Body of pancreas (tissue), 4 donors: Measurements from ENCODE around the gene FXN. TPM values are rescaled to one million over a fixed set of nuclear protein-coding genes. Genes with fewer than 3 reads are reported as not detected.

Experiments
- ATAC-seq: fragments of 150-250 bp; one replicate; pipeline ENCODE4 v1.9.1; 2016
- DNase-seq, 4 donors: peaks; one replicate each; pipeline ENCODE4 v3.0.0-alpha.2; 2019
- H3K27ac ChIP-seq, 4 donors: fragments of 200-600 bp; sonication (generic); 1 replicate in 3 of 4; 2 replicates in 1 of 4; pipeline versions ENCODE4 v1.5.1 to v1.6.1; 2016 to 2019; ENCODE audit warnings: mild to moderate bottlenecking in 1 of 4, mixed read lengths in 1 of 4, moderate library complexity in 1 of 4
- H3K27me3 ChIP-seq, 2 donors: fragments of 200-600 bp; sonication (generic); one replicate each; pipeline ENCODE4 v1.6.0; 2016; ENCODE audit warnings: mild to moderate bottlenecking in 1 of 2
- H3K36me3 ChIP-seq, 2 donors: fragments of 200-600 bp; sonication (generic); replicated peaks in 1 of 2; 2 replicates each; pipeline ENCODE4 v1.5.1; 2016; ENCODE audit warnings: low read depth in 2 of 2; ENCODE audit not compliant: insufficient read depth in 1 of 2
- H3K4me1 ChIP-seq: fragments of 200-600 bp; sonication (generic); one replicate; pipeline ENCODE4 v1.6.0; 2016
- H3K4me3 ChIP-seq, 2 donors: fragments of 200-600 bp; sonication (generic); 1 replicate in 1 of 2; 2 replicates in 1 of 2; pipeline ENCODE4 v1.5.1; 2016 to 2019
- H3K9me3 ChIP-seq, 3 donors: fragments of 200-600 bp; sonication (generic); 1 replicate in 2 of 3; 2 replicates in 1 of 3; pipeline ENCODE4 v1.5.1; 2016
- POLR2A ChIP-seq, 3 donors: fragments of 450-650 bp; IDR thresholded peaks; one replicate each; pipeline ENCODE4 v1.6.1; 2016; ENCODE audit warnings: antibody characterized with exemption in 3 of 3, mild to moderate bottlenecking in 2 of 3
- WGBS, 2 donors: methylation state at CpG; one replicate each; pipeline ENCODE4 v1.1.5; 2017; 5-methylcytosine and 5-hydroxymethylcytosine counted together
- intact Hi-C: fragments of 100-400 bp; cut with DNase I; formaldehyde crosslinking; loops from one replicate; pipeline ENCODE4 v1.15.1; 2023
- total RNA-seq, 2 donors: library from RNA; depleted of rRNA; stranded (reverse); fragments of >200 nt; gene quantifications; one replicate each; pipeline ENCODE4 v1.1.0, GENCODE V29; 2016
- TF ChIP-seq, protein P1 (sequence below), 7 experiments: fragments of 450-650 bp in 4 of 7; fragments of 200-600 bp in 3 of 7; sonication (generic) in 3 of 7; IDR thresholded peaks; one replicate each; pipeline ENCODE4 v1.5.1; 2016 to 2019; ENCODE audit warnings: antibody characterized with exemption in 7 of 7

Gene FXN
- total RNA-seq, 2 donors from 2014 or later = 3.1 to 6.9 TPM

DNA sequence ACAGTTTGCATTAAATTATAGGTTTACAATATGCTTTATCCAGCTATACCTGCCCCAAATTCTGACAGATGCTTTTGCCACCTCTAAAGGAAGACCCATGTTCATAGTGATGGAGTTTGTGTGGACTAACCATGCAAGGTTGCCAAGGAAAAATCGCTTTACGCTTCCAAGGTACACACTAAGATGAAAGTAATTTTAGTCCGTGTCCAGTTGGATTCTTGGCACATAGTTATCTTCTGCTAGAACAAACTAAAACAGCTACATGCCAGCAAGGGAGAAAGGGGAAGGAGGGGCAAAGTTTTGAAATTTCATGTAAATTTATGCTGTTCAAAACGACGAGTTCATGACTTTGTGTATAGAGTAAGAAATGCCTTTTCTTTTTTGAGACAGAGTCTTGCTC lies 41.0 kb downstream of the FXN start:
- Histone ChIP-seq H3K27ac (no peak overlapping the region), H3K27me3 (no peaks in the 10 kb centered on the region), H3K4me1 (peaks cover 14% of the 10 kb centered on the region), H3K36me3 (no peaks in the 10 kb centered on the region), H3K9me3 (no peaks in the 10 kb centered on the region), H3K4me3 (no peak overlapping the region)
- ATAC-seq (no peak), DNase-seq (no peak)
- intact Hi-C loops = no loop called here
- 39 to 63% methylated on average over 5 of the region's 5 CpGs for WGBS, 2 donors
- TF ChIP-seq, protein P1, sequence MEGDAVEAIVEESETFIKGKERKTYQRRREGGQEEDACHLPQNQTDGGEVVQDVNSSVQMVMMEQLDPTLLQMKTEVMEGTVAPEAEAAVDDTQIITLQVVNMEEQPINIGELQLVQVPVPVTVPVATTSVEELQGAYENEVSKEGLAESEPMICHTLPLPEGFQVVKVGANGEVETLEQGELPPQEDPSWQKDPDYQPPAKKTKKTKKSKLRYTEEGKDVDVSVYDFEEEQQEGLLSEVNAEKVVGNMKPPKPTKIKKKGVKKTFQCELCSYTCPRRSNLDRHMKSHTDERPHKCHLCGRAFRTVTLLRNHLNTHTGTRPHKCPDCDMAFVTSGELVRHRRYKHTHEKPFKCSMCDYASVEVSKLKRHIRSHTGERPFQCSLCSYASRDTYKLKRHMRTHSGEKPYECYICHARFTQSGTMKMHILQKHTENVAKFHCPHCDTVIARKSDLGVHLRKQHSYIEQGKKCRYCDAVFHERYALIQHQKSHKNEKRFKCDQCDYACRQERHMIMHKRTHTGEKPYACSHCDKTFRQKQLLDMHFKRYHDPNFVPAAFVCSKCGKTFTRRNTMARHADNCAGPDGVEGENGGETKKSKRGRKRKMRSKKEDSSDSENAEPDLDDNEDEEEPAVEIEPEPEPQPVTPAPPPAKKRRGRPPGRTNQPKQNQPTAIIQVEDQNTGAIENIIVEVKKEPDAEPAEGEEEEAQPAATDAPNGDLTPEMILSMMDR (IDR thresholded peaks at IDR 0.05) = no peak
- TF ChIP-seq POLR2A (IDR thresholded peaks at IDR 0.05) = no peak

DNA sequence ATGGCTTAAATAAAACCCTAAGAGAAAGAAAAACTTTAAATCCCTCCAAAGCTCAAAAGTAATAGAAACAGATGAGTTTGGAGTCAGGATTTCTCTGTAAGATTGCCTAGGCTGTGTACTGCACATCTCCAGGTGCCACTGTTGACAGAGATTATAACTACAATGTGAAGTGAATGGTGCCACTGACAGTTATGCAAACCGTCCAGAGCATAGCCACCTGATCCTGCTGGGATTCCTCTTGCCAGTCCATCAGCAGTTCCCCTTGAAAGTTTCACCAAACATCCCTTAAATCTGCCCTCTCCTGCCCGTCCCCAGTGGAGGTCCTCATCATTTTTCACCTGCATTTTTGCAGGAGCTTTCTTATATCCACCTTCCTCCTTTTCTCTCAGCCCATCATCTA lies 42.5 kb downstream of the FXN start:
- intact Hi-C loops = no loop called here
- H3K4me3 ChIP-seq = no peak overlapping the region
- peaks cover 14% of the 10 kb centered on the region for H3K4me1 ChIP-seq
- TF ChIP-seq, protein P1 (IDR thresholded peaks at IDR 0.05) = no peak
- no peak for TF ChIP-seq POLR2A (IDR thresholded peaks at IDR 0.05)
- H3K27me3 ChIP-seq = no peaks in the 10 kb centered on the region
- WGBS, 2 donors = 18 to 35% methylated on average over 2 of the region's 2 CpGs
- H3K9me3 ChIP-seq = no peaks in the 10 kb centered on the region
- H3K27ac ChIP-seq = no peak overlapping the region
- DNase-seq = no peak
- no peaks in the 10 kb centered on the region for H3K36me3 ChIP-seq
- no peak for ATAC-seq

DNA sequence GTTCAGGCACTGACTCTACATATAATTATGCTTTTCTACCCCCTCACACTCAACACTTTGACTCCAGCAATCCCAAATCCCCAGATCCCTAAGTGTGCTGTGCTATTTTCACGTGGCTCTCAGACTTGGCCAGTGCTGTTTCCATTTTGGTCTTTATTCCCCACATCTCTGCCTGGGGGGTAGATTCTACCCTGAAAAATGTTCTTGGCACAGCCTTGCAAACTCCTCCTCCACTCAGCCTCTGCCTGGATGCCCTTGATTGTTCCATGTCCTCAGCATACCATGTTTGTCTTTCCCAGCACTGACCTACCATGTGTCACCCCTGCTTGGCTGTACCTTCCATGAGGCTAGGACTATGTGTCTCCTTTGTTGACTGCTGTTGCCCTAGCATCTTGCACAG lies 43.0 kb downstream of the FXN start:
- ATAC-seq (peak; percentile 79), DNase-seq (peak in 2 of 4 donors; percentile 29 to 30)
- no peaks in the 10 kb centered on the region for H3K9me3 ChIP-seq
- WGBS, 2 donors = 0 to 14% methylated on average over 1 of the region's 1 CpG
- no peak for TF ChIP-seq POLR2A (IDR thresholded peaks at IDR 0.05)
- TF ChIP-seq, protein P1 (IDR thresholded peaks at IDR 0.05) = no peak
- H3K4me1 ChIP-seq = peaks cover 14% of the 10 kb centered on the region
- H3K27ac ChIP-seq = no peak overlapping the region
- H3K27me3 ChIP-seq = no peaks in the 10 kb centered on the region
- intact Hi-C loops = no loop called here
- H3K36me3 ChIP-seq = no peaks in the 10 kb centered on the region
- H3K4me3 ChIP-seq = no peak overlapping the region

DNA sequence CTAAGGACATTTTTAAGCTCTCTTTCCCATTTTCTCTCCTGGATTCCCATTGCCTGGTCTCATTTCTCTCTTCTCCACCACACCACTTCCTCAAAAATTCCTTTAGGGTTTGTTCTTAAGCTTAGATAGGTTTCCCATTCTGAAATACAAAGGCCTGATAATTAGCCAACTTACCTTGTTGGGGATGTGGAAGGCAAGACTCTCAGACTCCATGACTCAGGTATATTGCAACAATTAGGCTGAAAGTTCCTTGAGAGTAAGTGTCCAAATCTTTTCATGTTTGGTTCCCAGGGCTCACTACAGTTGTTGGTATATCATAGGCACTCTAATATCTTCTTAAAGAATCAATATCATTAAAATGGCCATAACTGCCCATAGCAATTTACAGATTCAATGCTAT lies 43.6 kb downstream of the FXN start:
- no peak for DNase-seq

DNA sequence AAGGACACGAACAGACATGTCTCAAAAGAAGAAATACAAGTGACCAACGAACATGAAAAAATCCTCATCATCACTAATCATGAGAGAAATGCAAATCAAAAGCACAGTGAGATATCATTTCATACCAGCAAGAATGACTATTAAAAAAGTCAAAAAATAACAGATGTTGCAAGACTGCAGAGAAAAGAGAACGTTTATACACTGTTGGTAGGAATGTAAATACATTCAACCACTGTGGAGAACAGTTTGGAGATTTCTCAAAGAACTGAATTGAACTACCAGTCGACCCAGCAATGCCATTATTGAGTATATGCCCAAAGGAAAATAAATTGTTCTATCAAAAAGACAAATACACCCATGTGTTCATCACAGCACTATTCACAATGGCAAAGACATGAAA lies 45.7 kb downstream of the FXN start:
- 70 to 76% methylated on average over 4 of the region's 4 CpGs for WGBS, 2 donors
- Histone ChIP-seq H3K27ac (no peak overlapping the region), H3K9me3 (no peaks in the 10 kb centered on the region), H3K4me3 (no peak overlapping the region), H3K36me3 (no peaks in the 10 kb centered on the region), H3K4me1 (peaks cover 23% of the 10 kb centered on the region), H3K27me3 (no peaks in the 10 kb centered on the region)
- DNase-seq (no peak), ATAC-seq (no peak)
- intact Hi-C loops = no loop called here
- TF ChIP-seq POLR2A (IDR thresholded peaks at IDR 0.05) = no peak
- TF ChIP-seq, protein P1 (IDR thresholded peaks at IDR 0.05) = no peak

More for the DNA sequence above, 43.6 kb downstream of the FXN start:
- Histone ChIP-seq H3K27ac (no peak overlapping the region), H3K27me3 (no peaks in the 10 kb centered on the region), H3K4me1 (peaks cover 14% of the 10 kb centered on the region), H3K9me3 (no peaks in the 10 kb centered on the region), H3K36me3 (no peaks in the 10 kb centered on the region), H3K4me3 (no peak overlapping the region)
- intact Hi-C loops = no loop called here
- TF ChIP-seq POLR2A (IDR thresholded peaks at IDR 0.05) = no peak
- TF ChIP-seq, protein P1 (IDR thresholded peaks at IDR 0.05) = no peak
- ATAC-seq = no peak
